Adipocyte (in vitro differentiated cells): ENCODE data around the gene INO80E.
A peak's percentile ranks its signal among the peaks of the same experiment; 100 is the strongest.
"Not testable (repeated sequence)": the region's sequence is repeated elsewhere in the genome, so short reads cannot be mapped to it uniquely, and the experiment has no call there.

ENCODE experiments used
- DNase-seq: peaks from one replicate; pipeline ENCODE4 v3.0.0-alpha.2; 2015; ENCODE audit warnings: low read depth
- H3K27me3 ChIP-seq: replicated peaks from 2 replicates; pipeline ENCODE4 v1.7.0; 2013; ENCODE audit warnings: mild to moderate bottlenecking, low read length, moderate library complexity; ENCODE audit not compliant: control insufficient read depth, insufficient read depth
- H3K36me3 ChIP-seq: 2 replicates; pipeline ENCODE4 v1.7.0; 2013; ENCODE audit warnings: low read length, mild to moderate bottlenecking, moderate library complexity; ENCODE audit not compliant: control insufficient read depth, insufficient read depth, severe bottlenecking
- H3K4me1 ChIP-seq: 2 replicates; pipeline ENCODE4 v1.7.0; 2013; ENCODE audit warnings: mild to moderate bottlenecking, low read length, moderate library complexity; ENCODE audit not compliant: control insufficient read depth, insufficient read depth
- H3K4me3 ChIP-seq: 2 replicates; pipeline ENCODE4 v1.7.0; 2013; ENCODE audit warnings: mild to moderate bottlenecking, low read length, moderate library complexity
- H3K9ac ChIP-seq: 2 replicates; pipeline ENCODE4 v1.7.0; 2013; ENCODE audit warnings: mild to moderate bottlenecking, low read length, moderate library complexity
- H3K9me3 ChIP-seq: 2 replicates; pipeline ENCODE4 v1.7.0; 2013; ENCODE audit warnings: mild to moderate bottlenecking, low read length, moderate library complexity; ENCODE audit not compliant: control insufficient read depth

INO80E gene

DNA sequence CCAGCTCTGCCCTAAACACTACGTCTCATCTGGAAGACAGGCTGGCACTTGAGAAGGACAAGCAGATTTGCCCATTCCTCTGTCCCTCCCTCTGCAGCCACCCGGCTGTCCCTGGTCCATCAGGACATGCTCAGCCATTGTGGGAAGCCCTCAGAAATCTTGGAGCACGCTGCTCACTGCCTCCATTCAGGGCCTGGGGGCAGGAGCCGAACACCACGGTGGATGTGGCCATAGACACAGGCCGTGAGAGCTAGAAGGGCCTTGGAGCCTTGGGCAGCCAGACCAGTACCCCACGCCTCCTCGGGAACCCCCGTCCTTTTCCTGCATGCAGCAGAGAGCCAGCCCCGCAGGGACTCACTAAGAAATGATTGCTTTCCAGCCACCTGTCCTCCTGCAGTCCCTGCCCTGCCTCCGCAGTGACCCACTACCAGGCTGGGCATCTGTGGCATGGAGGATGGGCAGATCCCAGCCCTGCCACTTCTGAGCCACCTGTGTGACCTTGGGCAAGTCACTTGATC lies 11.4 kb downstream of the INO80E start:
- DNase-seq = no peak
- Histone ChIP-seq H3K36me3 (no peaks in the 10 kb centered on the region), H3K27me3 (peaks cover 24% of the 10 kb centered on the region), H3K4me3 (no peak overlapping the region), H3K9ac (no peak overlapping the region), H3K9me3 (no peaks in the 10 kb centered on the region), H3K4me1 (peaks cover 9% of the 10 kb centered on the region)

GRCh38 chr16:30009085-30009862 lies 13.2 kb downstream of the INO80E start:
- no peak for DNase-seq
- H3K9ac ChIP-seq = no peak overlapping the region
- peaks cover 9% of the 10 kb centered on the region for H3K4me1 ChIP-seq
- H3K27me3 ChIP-seq = peaks cover 24% of the 10 kb centered on the region
- no peak overlapping the region for H3K4me3 ChIP-seq
- no peaks in the 10 kb centered on the region for H3K36me3 ChIP-seq
- H3K9me3 ChIP-seq = no peaks in the 10 kb centered on the region

GRCh38 chr16:30009990-30010843 lies 14.2 kb downstream of the INO80E start:
- Histone ChIP-seq H3K9ac (no peak overlapping the region), H3K4me1 (peaks cover 9% of the 10 kb centered on the region), H3K4me3 (no peak overlapping the region), H3K9me3 (no peaks in the 10 kb centered on the region), H3K27me3 (peaks cover 24% of the 10 kb centered on the region), H3K36me3 (no peaks in the 10 kb centered on the region)
- DNase-seq = no peak

DNA sequence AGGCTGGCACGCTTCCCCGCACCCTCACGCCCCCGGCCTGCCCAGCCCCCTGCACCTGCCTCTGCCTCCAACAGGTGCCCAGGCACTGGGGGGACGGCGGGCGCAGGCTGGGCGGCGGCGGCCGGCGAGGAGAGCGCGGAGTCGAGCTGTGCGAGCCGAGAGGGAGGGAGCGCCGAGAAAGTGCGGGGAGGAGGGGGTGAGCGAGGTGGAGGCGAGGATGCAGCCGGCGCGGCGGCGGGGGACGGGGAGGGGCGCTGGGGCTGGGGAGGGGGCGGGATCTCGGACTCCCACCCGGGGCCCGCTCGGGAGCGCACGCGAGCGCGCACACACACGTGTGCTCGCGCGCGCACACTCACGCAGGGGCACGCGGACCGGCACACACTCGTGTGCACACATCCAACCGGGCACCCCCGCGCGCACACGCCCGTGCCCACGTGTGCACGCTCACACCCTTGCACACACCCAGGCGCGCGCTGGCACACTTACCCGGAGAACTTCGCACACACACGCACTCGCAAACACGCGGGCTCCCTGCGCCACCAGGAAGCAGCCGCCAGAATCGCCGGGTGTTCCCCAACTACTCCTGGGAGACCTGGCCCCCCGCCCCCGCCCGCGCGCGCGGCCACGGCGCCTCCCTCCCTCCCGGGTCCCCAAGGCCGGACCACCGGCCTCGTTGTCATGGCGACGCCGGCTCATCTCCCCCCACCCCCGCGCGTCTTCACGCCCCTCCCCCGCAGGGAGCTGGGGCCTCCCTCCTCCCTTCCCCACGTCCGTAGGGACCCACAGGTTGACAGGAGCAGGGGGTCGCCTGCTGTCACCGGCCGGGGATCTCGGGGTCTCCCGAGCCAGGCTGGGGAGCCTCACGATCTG lies 15.0 kb downstream of the INO80E start, which contains the start of gene DOC2A:
Gene DOC2A (minus strand): TSS at position 184 of the 870 bp plus-strand sequence. CDS start 805 bp downstream, outside the sequence.
- Histone ChIP-seq H3K4me3 (no peak within 1 kb of the TSS), H3K9ac (no peak within 1 kb of the TSS), H3K27me3 (peaks cover 24% of the 10 kb centered on the region), H3K9me3 (no peaks in the 10 kb centered on the region), H3K4me1 (peaks cover 9% of the 10 kb centered on the region), H3K36me3 (no peaks in the 10 kb centered on the region)
- DNase-seq = peak; percentile 43

- Histone ChIP-seq H3K9me3 (no peaks in the 10 kb centered on the region), H3K9ac (no peak overlapping the region), H3K36me3 (no peaks in the 10 kb centered on the region), H3K4me3 (no peak overlapping the region), H3K4me1 (peaks cover 9% of the 10 kb centered on the region), H3K27me3 (peaks cover 29% of the 10 kb centered on the region)
- DNase-seq = no peak
Measured at GRCh38 chr16:30011714-30012504, 15.9 kb downstream of the INO80E start.

- not testable (repeated sequence) for H3K9ac ChIP-seq, H3K4me3 ChIP-seq, DNase-seq, H3K4me1 ChIP-seq, H3K36me3 ChIP-seq, H3K9me3 ChIP-seq
- peaks cover 27% of the 10 kb centered on the region for H3K27me3 ChIP-seq
Measured at GRCh38 chr16:30012598-30012997, 16.6 kb downstream of the INO80E start.

- H3K9ac ChIP-seq, H3K27me3 ChIP-seq, H3K4me3 ChIP-seq, H3K9me3 ChIP-seq, H3K36me3 ChIP-seq, DNase-seq, H3K4me1 ChIP-seq: not testable (repeated sequence)
Measured at GRCh38 chr16:30015450-30015849, 19.4 kb downstream of the INO80E start.

- Histone ChIP-seq H3K36me3 (no peaks in the 10 kb centered on the region), H3K4me3 (no peak overlapping the region), H3K4me1 (peaks cover 10% of the 10 kb centered on the region), H3K9me3 (no peaks in the 10 kb centered on the region), H3K27me3 (peaks cover 5% of the 10 kb centered on the region), H3K9ac (no peak overlapping the region)
- no peak for DNase-seq
Measured at GRCh38 chr16:30016555-30017276, 20.7 kb downstream of the INO80E start.

GRCh38 chr16:30017277-30017656 lies 21.2 kb downstream of the INO80E start:
- no peaks in the 10 kb centered on the region for H3K36me3 ChIP-seq
- H3K4me3 ChIP-seq = no peak overlapping the region
- H3K9ac ChIP-seq = no peak overlapping the region
- H3K27me3 ChIP-seq = peaks cover 5% of the 10 kb centered on the region
- peaks cover 5% of the 10 kb centered on the region for H3K4me1 ChIP-seq
- H3K9me3 ChIP-seq = no peaks in the 10 kb centered on the region
- no peak for DNase-seq

- not testable (repeated sequence) for H3K4me1 ChIP-seq, H3K9me3 ChIP-seq, H3K36me3 ChIP-seq, H3K4me3 ChIP-seq, H3K27me3 ChIP-seq, H3K9ac ChIP-seq, DNase-seq
Measured at GRCh38 chr16:30017937-30018336, 21.9 kb downstream of the INO80E start.
